ENCODE data around the gene CGREF1.

DNA sequence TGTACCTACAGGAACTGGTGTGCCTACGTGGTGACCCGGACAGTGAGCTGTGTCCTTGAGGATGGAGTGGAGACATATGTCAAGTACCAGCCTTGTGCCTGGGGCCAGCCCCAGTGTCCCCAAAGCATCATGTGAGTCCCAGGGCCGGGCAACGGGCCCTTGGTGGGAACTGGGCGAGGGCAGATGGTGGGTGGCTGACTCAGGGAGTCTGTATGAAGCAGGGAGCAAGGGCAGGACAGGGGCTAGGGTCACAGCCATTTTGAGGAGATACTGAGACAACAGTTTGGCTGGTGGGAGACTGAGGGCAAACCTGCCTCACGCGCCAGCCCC lies 38.8 kb downstream of the CGREF1 start:
- no peak for TF ChIP-seq CTCF (conservative IDR thresholded peaks at IDR 0.05)
- TF ChIP-seq EZH2 (IDR thresholded peaks at IDR 0.05; ENCODE audit: low read depth), result no peak

All from PC-9 (cell line).